GM23338 (cell line): ENCODE results near the gene PTTG1IP. TPM values are rescaled to one million over a fixed set of nuclear protein-coding genes. Genes with fewer than 3 reads are reported as not detected.

ENCODE experiments used
- ATAC-seq: fragments of 200-7000 bp; cut with Tn5 transposase; 3 replicates; pipeline ENCODE4 v1.9.1; 2020
- DNase-seq: peaks from one replicate; pipeline ENCODE4 v3.0.0-alpha.2; 2015; ENCODE audit warnings: low spot score
- H2AFZ ChIP-seq: fragments of 200-600 bp; sonication (generic); 2 replicates; pipeline ENCODE4 v1.8.0; 2016; ENCODE audit warnings: antibody characterized with exemption, mild to moderate bottlenecking, moderate library complexity
- H3F3A ChIP-seq: fragments of 200-600 bp; sonication (generic); replicated peaks from 2 replicates; pipeline ENCODE4 v1.8.0; 2017; ENCODE audit warnings: antibody characterized with exemption, mixed run types, low read depth
- H3K27ac ChIP-seq: fragments of 200-600 bp; sonication (generic); 2 replicates; pipeline ENCODE4 v1.6.1; 2016; ENCODE audit warnings: low read depth
- H3K27me3 ChIP-seq: fragments of 200-600 bp; sonication (generic); 2 replicates; pipeline ENCODE4 v1.8.0; 2016; ENCODE audit warnings: mild to moderate bottlenecking, mixed run types, moderate library complexity; ENCODE audit not compliant: insufficient read depth
- H3K36me3 ChIP-seq: fragments of 200-600 bp; sonication (generic); 2 replicates; pipeline ENCODE4 v1.8.0; 2016; ENCODE audit warnings: mild to moderate bottlenecking; ENCODE audit not compliant: insufficient read depth
- H3K4me1 ChIP-seq: fragments of 200-600 bp; sonication (generic); 2 replicates; pipeline ENCODE4 v1.8.0; 2016; ENCODE audit warnings: mild to moderate bottlenecking, moderate library complexity; ENCODE audit not compliant: insufficient read depth
- H3K4me2 ChIP-seq: fragments of 200-600 bp; sonication (generic); 2 replicates; pipeline ENCODE4 v1.7.1; 2017; ENCODE audit warnings: mixed run types
- H3K4me3 ChIP-seq: fragments of 200-600 bp; sonication (generic); 2 replicates; pipeline ENCODE4 v1.6.1; 2016; ENCODE audit warnings: mixed run types
- H3K79me2 ChIP-seq: fragments of 200-600 bp; sonication (generic); replicated peaks from 2 replicates; pipeline ENCODE4 v1.8.0; 2017; ENCODE audit warnings: mild to moderate bottlenecking; ENCODE audit not compliant: insufficient read depth
- H3K9me2 ChIP-seq: fragments of 200-600 bp; sonication (generic); 2 replicates; pipeline ENCODE4 v1.8.0; 2017; ENCODE audit not compliant: insufficient read depth
- H4K20me1 ChIP-seq: fragments of 200-600 bp; sonication (generic); replicated peaks from 2 replicates; pipeline ENCODE4 v1.8.0; 2017; ENCODE audit warnings: mild to moderate bottlenecking; ENCODE audit not compliant: insufficient read depth
- H3K27ac Mint-ChIP-seq: 2 replicates; pipeline ENCODE4 v1.8.0; 2020; ENCODE audit warnings: inconsistent platforms, mild to moderate bottlenecking, moderate library complexity, mixed read lengths
- H3K27me3 Mint-ChIP-seq: 3 replicates; pipeline ENCODE4 v1.8.0; 2022; ENCODE audit warnings: low read depth, mild to moderate bottlenecking, moderate library complexity, mixed read lengths, inconsistent platforms; ENCODE audit not compliant: insufficient read depth, poor library complexity
- H3K36me3 Mint-ChIP-seq: 3 replicates; pipeline ENCODE4 v1.8.0; 2021; ENCODE audit warnings: low read depth, mild to moderate bottlenecking, inconsistent platforms, moderate library complexity, mixed read lengths
- H3K4me1 Mint-ChIP-seq: 3 replicates; pipeline ENCODE4 v1.8.0; 2020; ENCODE audit warnings: mild to moderate bottlenecking, inconsistent platforms, mixed read lengths
- H3K4me3 Mint-ChIP-seq: 3 replicates; pipeline ENCODE4 v1.8.0; 2021; ENCODE audit warnings: moderate library complexity, mild to moderate bottlenecking, inconsistent platforms, mixed read lengths
- H3K9me3 Mint-ChIP-seq: 3 replicates; pipeline ENCODE4 v1.8.0; 2020; ENCODE audit warnings: moderate library complexity, mild to moderate bottlenecking, inconsistent platforms, mixed read lengths
- CREB1 ChIP-seq: fragments of 250-450 bp; sonication (Bioruptor Pico); IDR thresholded peaks from 2 replicates; pipeline ENCODE4 v1.5.0; 2020; ENCODE audit warnings: low read depth, mild to moderate bottlenecking, moderate library complexity
- EZH2 ChIP-seq: fragments of 200-600 bp; sonication (generic); IDR thresholded peaks from one replicate; pipeline ENCODE4 v1.8.0; 2017; ENCODE audit warnings: antibody characterized with exemption, mild to moderate bottlenecking, low read depth; ENCODE audit not compliant: unreplicated experiment
- EZH2phosphoT487 ChIP-seq: fragments of 200-600 bp; sonication (generic); IDR thresholded peaks from one replicate; pipeline ENCODE4 v1.8.1; 2018; ENCODE audit warnings: antibody characterized with exemption; ENCODE audit not compliant: unreplicated experiment
- JUNB ChIP-seq: IDR thresholded peaks from one replicate; pipeline ENCODE4 v1.6.1; 2016; ENCODE audit warnings: antibody characterized with exemption; ENCODE audit not compliant: unreplicated experiment
- NANOG ChIP-seq: IDR thresholded peaks from 2 replicates; pipeline ENCODE4 v1.6.1; 2016; ENCODE audit warnings: antibody characterized with exemption, borderline replicate concordance
- POLR2AphosphoS5 ChIP-seq: IDR thresholded peaks from 2 replicates; pipeline ENCODE4 v1.6.1; 2016; ENCODE audit warnings: antibody characterized with exemption, low read depth
- STAT1 ChIP-seq: IDR thresholded peaks from one replicate; pipeline ENCODE4 v1.6.1; 2016; ENCODE audit warnings: antibody characterized with exemption; ENCODE audit not compliant: unreplicated experiment
- ZNF114 ChIP-seq: fragments of 250-450 bp; sonication (Bioruptor Pico); IDR thresholded peaks from 2 replicates; pipeline ENCODE4 v1.5.0; 2020; ENCODE audit warnings: mild to moderate bottlenecking, moderate library complexity
- ZNF331 ChIP-seq: fragments of 250-450 bp; sonication (Bioruptor Pico); IDR thresholded peaks from 2 replicates; pipeline ENCODE4 v1.5.0; 2020; ENCODE audit warnings: low read depth, mild to moderate bottlenecking, moderate library complexity
- polyA plus RNA-seq: library from polyadenylated mRNA; unstranded; fragments of >200 nt; fragmentation: Nextera tagmentation; extraction: Ambion mirVana; gene quantifications from 2 replicates; pipeline ENCODE4 v1.2.1, GENCODE V29; 2016
- total RNA-seq: library from RNA; depleted of rRNA; stranded (reverse); fragments of >200 nt; shearing (Covaris generic); gene quantifications from 2 replicates; pipeline ENCODE4 v1.2.3, GENCODE V29; 2014
- TF ChIP-seq, protein P1 (sequence below), 2 experiments: fragments of 200-600 bp in 1 of 2; sonication (generic) in 1 of 2; conservative IDR thresholded peaks; 2 replicates each; pipeline versions ENCODE4 v1.5.1 to v1.6.1; 2016 to 2017; ENCODE audit warnings: antibody characterized with exemption in 2 of 2, low read depth in 2 of 2, mild to moderate bottlenecking in 2 of 2, moderate library complexity in 1 of 2
- TF ChIP-seq, protein P2 (sequence below): fragments of 250-450 bp; sonication (Bioruptor Pico); IDR thresholded peaks from 2 replicates; pipeline ENCODE4 v1.5.0; 2020; ENCODE audit warnings: mild to moderate bottlenecking, moderate library complexity
- TF ChIP-seq, protein P3 (sequence below): IDR thresholded peaks from 2 replicates; pipeline ENCODE4 v1.6.1; 2016; ENCODE audit warnings: antibody characterized with exemption

The PTTG1IP gene
- total and polyA plus RNA-seq, 2 experiments from 2014 or later: 99.9 to 172 TPM

DNA sequence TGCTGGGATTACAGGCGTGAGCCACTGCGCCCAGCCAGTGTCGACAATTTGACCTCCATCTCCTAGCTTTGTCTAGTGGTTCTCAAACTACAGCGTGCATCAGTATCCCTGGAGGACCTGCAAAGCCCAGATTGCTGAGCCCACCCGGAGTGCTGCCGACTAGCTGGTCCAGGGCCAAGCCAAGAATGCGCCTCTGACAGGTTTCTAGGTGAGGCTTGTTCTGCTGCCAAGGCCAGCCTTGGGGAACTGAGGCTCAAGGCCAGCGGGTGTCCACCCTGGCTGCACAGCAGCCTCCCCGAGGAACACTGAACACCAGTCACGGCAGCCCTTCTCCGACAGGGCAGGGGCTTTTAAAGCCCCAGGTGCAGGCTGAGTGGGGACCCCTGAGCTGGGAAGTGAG lies 9.8 kb upstream of the PTTG1IP start (continued):
- TF ChIP-seq, protein P1, sequence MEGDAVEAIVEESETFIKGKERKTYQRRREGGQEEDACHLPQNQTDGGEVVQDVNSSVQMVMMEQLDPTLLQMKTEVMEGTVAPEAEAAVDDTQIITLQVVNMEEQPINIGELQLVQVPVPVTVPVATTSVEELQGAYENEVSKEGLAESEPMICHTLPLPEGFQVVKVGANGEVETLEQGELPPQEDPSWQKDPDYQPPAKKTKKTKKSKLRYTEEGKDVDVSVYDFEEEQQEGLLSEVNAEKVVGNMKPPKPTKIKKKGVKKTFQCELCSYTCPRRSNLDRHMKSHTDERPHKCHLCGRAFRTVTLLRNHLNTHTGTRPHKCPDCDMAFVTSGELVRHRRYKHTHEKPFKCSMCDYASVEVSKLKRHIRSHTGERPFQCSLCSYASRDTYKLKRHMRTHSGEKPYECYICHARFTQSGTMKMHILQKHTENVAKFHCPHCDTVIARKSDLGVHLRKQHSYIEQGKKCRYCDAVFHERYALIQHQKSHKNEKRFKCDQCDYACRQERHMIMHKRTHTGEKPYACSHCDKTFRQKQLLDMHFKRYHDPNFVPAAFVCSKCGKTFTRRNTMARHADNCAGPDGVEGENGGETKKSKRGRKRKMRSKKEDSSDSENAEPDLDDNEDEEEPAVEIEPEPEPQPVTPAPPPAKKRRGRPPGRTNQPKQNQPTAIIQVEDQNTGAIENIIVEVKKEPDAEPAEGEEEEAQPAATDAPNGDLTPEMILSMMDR (conservative IDR thresholded peaks at IDR 0.05; ENCODE audit: low read depth in 2 of 2): no peak
- no peak for TF ChIP-seq EZH2
- TF ChIP-seq JUNB: no peak

DNA sequence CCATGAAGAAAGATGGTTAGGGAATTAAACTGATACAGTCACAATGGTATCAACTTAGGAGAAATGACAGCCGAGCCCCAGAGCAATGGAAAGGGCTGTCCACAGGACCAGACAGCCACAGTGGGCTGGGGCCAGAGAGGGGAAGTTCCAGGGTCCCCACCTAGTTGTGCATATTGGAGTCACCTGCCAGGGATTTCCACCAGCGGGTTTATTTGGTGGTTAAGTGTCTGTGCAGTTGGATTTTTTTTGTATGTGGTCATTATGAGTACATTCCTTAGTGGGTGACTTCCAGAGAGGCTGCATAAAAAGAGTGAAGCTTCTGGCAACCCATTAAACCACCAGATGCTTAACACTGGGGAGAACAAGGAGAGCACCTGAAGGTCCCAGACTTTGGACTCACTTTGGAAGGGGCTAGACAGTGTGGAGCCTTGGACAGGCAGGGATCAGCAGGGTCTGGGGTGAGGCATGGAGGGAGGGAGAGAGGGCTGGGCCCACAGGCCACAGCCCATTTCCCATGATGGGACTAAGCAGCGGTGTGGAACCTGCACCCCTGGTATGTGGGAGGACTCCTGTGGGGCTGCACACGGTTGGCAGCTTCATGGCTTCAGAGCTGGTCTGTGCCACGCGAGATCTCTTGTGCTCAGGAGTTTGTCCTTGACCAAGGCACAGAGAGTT lies 7.8 kb upstream of the PTTG1IP start:
- ATAC-seq (no peak), DNase-seq (no peak)
- H3K9me2 ChIP-seq: no peaks in the 10 kb centered on the region
- Mint-ChIP-seq H3K4me1 (peaks cover 3% of the 10 kb centered on the region; the same call in 1 of the 3 replicates), H3K27me3 (peaks cover 5% of the 10 kb centered on the region), H3K27ac (no peak overlapping the region), H3K9me3 (no peaks in the 10 kb centered on the region), H3K4me3 (no peak overlapping the region), H3K36me3 (no peaks in the 10 kb centered on the region)
- H3K36me3 ChIP-seq: no peaks in the 10 kb centered on the region
- no peaks in the 10 kb centered on the region for H3K79me2 ChIP-seq
- H3K27me3 ChIP-seq: peaks cover 4% of the 10 kb centered on the region; the same call in 1 of the 2 replicates
- H3K27ac ChIP-seq: no peak overlapping the region
- no peaks in the 10 kb centered on the region; the same call in 1 of the 2 replicates for H4K20me1 ChIP-seq
- H3F3A ChIP-seq: no peaks in the 10 kb centered on the region
- H3K4me3 ChIP-seq: no peak overlapping the region
- H3K4me1 ChIP-seq: no peaks in the 10 kb centered on the region
- H3K4me2 ChIP-seq: no peak overlapping the region
- no peak overlapping the region for H2AFZ ChIP-seq
- no peak for TF ChIP-seq JUNB
- TF ChIP-seq, protein P1 (conservative IDR thresholded peaks at IDR 0.05; ENCODE audit: low read depth in 2 of 2): no peak
- no peak for TF ChIP-seq POLR2AphosphoS5
- TF ChIP-seq STAT1: no peak
- TF ChIP-seq, protein P2, sequence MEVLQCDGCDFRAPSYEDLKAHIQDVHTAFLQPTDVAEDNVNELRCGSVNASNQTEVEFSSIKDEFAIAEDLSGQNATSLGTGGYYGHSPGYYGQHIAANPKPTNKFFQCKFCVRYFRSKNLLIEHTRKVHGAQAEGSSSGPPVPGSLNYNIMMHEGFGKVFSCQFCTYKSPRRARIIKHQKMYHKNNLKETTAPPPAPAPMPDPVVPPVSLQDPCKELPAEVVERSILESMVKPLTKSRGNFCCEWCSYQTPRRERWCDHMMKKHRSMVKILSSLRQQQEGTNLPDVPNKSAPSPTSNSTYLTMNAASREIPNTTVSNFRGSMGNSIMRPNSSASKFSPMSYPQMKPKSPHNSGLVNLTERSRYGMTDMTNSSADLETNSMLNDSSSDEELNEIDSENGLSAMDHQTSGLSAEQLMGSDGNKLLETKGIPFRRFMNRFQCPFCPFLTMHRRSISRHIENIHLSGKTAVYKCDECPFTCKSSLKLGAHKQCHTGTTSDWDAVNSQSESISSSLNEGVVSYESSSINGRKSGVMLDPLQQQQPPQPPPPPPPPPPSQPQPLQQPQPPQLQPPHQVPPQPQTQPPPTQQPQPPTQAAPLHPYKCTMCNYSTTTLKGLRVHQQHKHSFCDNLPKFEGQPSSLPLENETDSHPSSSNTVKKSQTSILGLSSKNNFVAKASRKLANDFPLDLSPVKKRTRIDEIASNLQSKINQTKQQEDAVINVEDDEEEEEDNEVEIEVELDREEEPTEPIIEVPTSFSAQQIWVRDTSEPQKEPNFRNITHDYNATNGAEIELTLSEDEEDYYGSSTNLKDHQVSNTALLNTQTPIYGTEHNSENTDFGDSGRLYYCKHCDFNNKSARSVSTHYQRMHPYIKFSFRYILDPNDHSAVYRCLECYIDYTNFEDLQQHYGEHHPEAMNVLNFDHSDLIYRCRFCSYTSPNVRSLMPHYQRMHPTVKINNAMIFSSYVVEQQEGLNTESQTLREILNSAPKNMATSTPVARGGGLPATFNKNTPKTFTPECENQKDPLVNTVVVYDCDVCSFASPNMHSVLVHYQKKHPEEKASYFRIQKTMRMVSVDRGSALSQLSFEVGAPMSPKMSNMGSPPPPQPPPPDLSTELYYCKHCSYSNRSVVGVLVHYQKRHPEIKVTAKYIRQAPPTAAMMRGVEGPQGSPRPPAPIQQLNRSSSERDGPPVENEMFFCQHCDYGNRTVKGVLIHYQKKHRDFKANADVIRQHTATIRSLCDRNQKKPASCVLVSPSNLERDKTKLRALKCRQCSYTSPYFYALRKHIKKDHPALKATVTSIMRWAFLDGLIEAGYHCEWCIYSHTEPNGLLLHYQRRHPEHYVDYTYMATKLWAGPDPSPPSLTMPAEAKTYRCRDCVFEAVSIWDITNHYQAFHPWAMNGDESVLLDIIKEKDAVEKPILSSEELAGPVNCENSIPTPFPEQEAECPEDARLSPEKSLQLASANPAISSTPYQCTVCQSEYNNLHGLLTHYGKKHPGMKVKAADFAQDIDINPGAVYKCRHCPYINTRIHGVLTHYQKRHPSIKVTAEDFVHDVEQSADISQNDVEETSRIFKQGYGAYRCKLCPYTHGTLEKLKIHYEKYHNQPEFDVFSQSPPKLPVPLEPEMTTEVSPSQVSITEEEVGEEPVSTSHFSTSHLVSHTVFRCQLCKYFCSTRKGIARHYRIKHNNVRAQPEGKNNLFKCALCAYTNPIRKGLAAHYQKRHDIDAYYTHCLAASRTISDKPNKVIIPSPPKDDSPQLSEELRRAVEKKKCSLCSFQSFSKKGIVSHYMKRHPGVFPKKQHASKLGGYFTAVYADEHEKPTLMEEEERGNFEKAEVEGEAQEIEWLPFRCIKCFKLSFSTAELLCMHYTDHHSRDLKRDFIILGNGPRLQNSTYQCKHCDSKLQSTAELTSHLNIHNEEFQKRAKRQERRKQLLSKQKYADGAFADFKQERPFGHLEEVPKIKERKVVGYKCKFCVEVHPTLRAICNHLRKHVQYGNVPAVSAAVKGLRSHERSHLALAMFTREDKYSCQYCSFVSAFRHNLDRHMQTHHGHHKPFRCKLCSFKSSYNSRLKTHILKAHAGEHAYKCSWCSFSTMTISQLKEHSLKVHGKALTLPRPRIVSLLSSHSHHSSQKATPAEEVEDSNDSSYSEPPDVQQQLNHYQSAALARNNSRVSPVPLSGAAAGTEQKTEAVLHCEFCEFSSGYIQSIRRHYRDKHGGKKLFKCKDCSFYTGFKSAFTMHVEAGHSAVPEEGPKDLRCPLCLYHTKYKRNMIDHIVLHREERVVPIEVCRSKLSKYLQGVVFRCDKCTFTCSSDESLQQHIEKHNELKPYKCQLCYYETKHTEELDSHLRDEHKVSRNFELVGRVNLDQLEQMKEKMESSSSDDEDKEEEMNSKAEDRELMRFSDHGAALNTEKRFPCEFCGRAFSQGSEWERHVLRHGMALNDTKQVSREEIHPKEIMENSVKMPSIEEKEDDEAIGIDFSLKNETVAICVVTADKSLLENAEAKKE (CRISPR knock-in tag): no peak
- no peak for TF ChIP-seq ZNF114 (CRISPR knock-in tag)
- TF ChIP-seq, protein P3, sequence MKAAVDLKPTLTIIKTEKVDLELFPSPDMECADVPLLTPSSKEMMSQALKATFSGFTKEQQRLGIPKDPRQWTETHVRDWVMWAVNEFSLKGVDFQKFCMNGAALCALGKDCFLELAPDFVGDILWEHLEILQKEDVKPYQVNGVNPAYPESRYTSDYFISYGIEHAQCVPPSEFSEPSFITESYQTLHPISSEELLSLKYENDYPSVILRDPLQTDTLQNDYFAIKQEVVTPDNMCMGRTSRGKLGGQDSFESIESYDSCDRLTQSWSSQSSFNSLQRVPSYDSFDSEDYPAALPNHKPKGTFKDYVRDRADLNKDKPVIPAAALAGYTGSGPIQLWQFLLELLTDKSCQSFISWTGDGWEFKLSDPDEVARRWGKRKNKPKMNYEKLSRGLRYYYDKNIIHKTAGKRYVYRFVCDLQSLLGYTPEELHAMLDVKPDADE: no peak
- no peak for TF ChIP-seq EZH2
- no peak for TF ChIP-seq EZH2phosphoT487
- no peak for TF ChIP-seq ZNF331 (CRISPR knock-in tag)
- no peak for TF ChIP-seq NANOG
- no peak for TF ChIP-seq CREB1 (CRISPR knock-in tag)
